T-helper 1 cell treated with Interleukin-12 subunit alpha and Interleukin-12 subunit beta and Interleukin-4 antibody, amounts not matched to agents 30 ng/mL and 1 ng/mL, for 36 hours (primary cell): ENCODE results near the gene BPHL. TPM values are rescaled to one million over a fixed set of nuclear protein-coding genes. Genes with fewer than 3 reads are reported as not detected.
"Not testable (repeated sequence)": the region's sequence is repeated elsewhere in the genome, so short reads cannot be mapped to it uniquely, and the experiment has no call there.

ENCODE experiments used
- intact Hi-C: fragments of 100-400 bp; cut with micrococcal nuclease; formaldehyde crosslinking; loops from one replicate; pipeline ENCODE4 v1.15.1; 2024
- total RNA-seq: library from RNA; stranded (reverse); gene quantifications from 2 replicates; pipeline ENCODE4 v1.2.3, GENCODE V29; 2022

Gene BPHL
- total RNA-seq, 1 donor from 2014 or later: 8.9 TPM

- intact Hi-C loops: loop anchor here (10.0 kb wide), 1 partner anchor 724 kb away; the partner anchor contains the start of gene FAM50B
These were observed 2.2 kb downstream of the BPHL start for GRCh38 chr6:3120765-3121089.

GRCh38 chr6:3122823-3123182 lies 4.3 kb downstream of the BPHL start:
- intact Hi-C loops: loop anchor here (10.0 kb wide), 1 partner anchor 722 kb away; the partner anchor contains the start of gene FAM50B

GRCh38 chr6:3124667-3125066 lies 6.2 kb downstream of the BPHL start:
- intact Hi-C loops: loop anchor here (10.0 kb wide), 1 partner anchor 720 kb away; the partner anchor contains the start of gene FAM50B

GRCh38 chr6:3125815-3126214 lies 7.3 kb downstream of the BPHL start:
- intact Hi-C loops: loop anchor here (1.0 to 10.0 kb wide), 5 partner anchors 8 to 719 kb away; partner anchors contain the start of genes BPHL, FAM50B, PSMG4 and TUBB2A

- intact Hi-C loops: loop anchor here (10.0 kb wide), 1 partner anchor 716 kb away; the partner anchor contains the start of gene FAM50B
These were observed 10.0 kb downstream of the BPHL start for GRCh38 chr6:3128356-3129108.

GRCh38 chr6:3131695-3132094 lies 13.2 kb downstream of the BPHL start:
- intact Hi-C loops: no loop called here

GRCh38 chr6:3133515-3133914 lies 15.0 kb downstream of the BPHL start:
- intact Hi-C loops: no loop called here

- intact Hi-C loops: no loop called here
These were observed 17.3 kb downstream of the BPHL start for GRCh38 chr6:3135668-3136291.

- intact Hi-C loops: no loop called here
These were observed 17.9 kb downstream of the BPHL start for GRCh38 chr6:3136292-3137011.

- intact Hi-C loops: no loop called here
These were observed 18.7 kb downstream of the BPHL start for GRCh38 chr6:3137057-3137777.

- intact Hi-C loops: not testable (repeated sequence)
These were observed 19.4 kb downstream of the BPHL start for GRCh38 chr6:3137873-3138272.

GRCh38 chr6:3138341-3138740 lies 19.8 kb downstream of the BPHL start:
- intact Hi-C loops: no loop called here

GRCh38 chr6:3139090-3139903 lies 20.8 kb downstream of the BPHL start:
- intact Hi-C loops: no loop called here

- intact Hi-C loops: no loop called here
These were observed 21.7 kb downstream of the BPHL start for GRCh38 chr6:3140201-3140600.

GRCh38 chr6:3142536-3142935 lies 24.0 kb downstream of the BPHL start:
- intact Hi-C loops: no loop called here

- intact Hi-C loops: no loop called here
These were observed 24.6 kb downstream of the BPHL start for GRCh38 chr6:3143158-3143557.

GRCh38 chr6:3144571-3144970 lies 26.1 kb downstream of the BPHL start:
- intact Hi-C loops: no loop called here

GRCh38 chr6:3147914-3148757 lies 29.6 kb downstream of the BPHL start:
- intact Hi-C loops: no loop called here

GRCh38 chr6:3151691-3152090 lies 33.2 kb downstream of the BPHL start:
- intact Hi-C loops: no loop called here

GRCh38 chr6:3152689-3153088 lies 34.2 kb downstream of the BPHL start:
- intact Hi-C loops: no loop called here
